RPMI7951 (cell line): ENCODE results near the gene GIPR. TPM values are rescaled to one million over a fixed set of nuclear protein-coding genes. Genes with fewer than 3 reads are reported as not detected.
A peak's percentile ranks its signal among the peaks of the same experiment; 100 is the strongest.
"Not testable (repeated sequence)": the region's sequence is repeated elsewhere in the genome, so short reads cannot be mapped to it uniquely, and the experiment has no call there.

Experiments
- DNase-seq: peaks from one replicate; pipeline ENCODE4 v3.0.0-alpha.2; 2012; ENCODE audit warnings: low read depth
- total RNA-seq: library from RNA; depleted of rRNA; stranded (reverse); fragments of >200 nt; shearing (Covaris generic); gene quantifications from 2 replicates; pipeline ENCODE4 v1.2.3, GENCODE V29; 2014

GIPR gene
- total RNA-seq, 1 experiment from 2014 or later, result not detected

DNA sequence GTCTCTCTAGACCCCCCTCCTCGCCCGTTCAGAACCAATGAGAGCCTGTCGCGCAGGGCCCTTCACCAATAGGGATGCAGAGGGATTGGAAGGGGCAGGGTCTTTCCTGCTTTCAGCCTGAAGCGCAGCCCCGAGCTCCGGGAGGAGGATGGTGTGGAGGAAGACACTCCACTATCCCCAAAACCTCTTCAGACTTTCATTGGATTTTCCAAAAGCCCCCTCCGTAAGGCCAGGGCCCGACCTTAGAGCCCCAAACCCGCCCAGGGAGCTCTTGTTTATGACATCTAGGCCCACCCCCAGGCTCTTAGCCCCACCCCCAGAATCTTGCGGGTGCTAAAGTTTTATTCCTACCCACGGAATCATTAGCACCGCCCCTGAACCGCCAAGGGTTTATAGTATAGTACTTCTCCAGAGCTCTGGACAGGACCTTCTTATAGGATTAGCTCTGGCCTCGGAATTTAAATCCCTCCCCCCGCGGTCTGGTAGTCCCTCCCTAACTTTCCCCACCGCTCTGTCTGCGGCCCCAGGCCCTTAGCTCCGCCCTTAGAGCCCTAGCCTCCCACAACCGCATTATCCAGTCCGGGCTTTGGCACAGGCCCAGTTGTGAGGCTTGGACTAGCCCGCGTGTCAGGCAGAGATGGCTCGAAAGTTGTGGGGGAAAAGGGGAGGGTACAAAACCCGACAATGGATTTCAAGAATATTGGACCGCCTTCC lies 22.2 kb upstream of the GIPR start:
- peak; percentile 89 for DNase-seq

DNA sequence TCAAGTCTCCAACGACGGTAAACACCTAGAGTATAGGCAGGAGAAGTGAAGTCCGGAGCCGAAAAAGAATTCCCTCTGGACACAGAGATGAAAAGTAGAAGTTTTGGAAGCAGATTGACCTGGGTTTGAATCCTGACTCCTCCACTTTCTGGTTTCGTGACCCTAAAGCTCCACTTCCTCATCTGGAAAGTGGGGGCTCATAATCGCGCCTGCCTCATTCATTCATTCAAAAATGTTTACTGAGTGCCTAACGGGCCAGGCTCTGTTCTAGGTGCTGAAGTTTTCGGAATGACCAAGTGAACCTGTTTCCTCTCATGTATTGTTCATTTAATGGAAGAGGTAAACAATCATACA lies 21.7 kb upstream of the GIPR start:
- no peak for DNase-seq

DNA sequence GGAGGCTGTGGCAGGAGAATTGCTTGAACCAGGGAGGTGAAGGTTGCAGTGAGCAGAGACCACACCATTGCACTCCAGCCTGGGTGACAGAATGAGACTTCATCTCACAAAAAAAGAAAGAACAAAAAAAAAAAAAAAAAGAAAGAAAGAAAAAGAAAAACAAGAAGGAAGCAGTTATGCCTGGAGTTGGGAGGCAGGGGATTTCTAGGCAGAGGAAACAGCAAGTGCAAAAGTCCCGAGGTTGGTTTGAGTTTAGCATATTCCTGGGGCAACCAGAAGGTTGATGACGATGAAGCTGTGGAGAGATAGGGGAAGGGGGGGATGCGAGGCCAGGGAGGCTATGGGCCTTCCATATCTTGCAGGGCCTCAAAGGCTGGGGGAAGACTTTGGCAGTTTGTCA lies 17.3 kb upstream of the GIPR start:
- no peak for DNase-seq

DNA sequence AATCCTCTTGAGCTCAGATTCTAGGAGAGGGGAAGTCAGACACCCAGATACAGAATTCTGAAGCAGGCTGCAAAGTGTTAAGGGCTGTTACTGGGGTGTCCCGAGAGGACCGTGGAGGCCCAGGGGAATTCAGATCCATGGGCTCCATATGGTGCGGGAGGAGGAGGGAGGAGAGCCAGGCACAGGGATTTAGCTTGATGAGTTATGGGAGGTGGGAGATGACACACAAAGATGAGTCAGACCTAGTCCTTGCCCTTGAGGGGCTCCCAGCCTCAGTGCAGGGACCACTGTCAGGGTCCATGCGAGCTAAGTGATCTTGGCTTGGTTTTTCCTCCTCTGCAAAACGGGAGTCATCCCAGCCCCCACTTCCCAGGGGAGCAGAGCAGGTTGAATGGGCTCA lies 14.4 kb upstream of the GIPR start:
- no peak for DNase-seq

DNA sequence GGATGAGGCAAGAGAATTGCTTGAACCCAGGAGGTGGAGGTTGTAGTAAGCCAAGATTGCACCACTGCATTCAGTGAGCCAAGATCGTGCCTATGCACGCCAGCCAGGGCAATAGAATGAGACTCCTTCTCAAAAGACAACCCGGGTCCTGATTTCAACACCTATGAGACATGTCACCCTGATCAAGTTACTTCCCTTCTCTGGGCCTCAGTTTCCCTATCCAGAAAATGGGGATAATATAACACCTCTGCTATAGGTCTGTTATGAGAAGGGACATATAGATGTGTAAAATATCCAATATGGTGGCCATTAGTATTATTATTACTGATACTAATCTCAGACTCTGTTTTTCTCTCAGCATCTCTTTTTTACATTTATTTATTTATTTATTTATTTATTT lies 12.9 kb upstream of the GIPR start:
- no peak for DNase-seq

DNA sequence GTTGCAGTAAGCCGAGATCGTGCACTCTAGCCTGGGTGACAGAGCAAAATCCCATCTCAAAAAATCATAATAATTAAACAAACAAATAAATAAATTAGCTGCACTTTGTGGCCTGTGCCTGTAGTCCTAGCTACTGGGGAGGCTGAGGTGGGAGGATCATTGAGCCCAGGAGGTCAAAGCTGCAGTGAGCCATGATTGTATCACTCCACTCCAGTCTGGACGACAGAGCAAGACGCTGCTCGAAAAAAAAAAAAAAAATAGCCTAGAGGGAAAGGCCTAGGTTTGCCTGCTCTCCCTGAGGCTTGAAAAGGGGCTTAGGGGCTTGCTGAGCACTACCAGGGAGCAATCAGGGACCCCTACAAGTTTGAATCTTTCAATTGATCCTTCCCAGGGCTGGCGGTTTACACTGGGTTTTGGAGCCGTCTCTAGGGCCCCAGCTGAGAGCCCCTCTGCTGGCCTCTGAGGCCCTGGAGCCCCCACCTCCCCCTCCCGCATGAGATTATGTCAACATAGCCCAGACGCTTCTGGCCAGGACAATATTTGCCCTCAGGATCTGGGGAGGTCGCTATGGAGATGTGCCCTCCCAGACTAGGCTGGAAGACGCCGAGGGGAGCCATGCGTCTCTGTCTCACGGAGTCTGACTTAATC lies 10.4 kb upstream of the GIPR start:
- DNase-seq, result no peak

DNA sequence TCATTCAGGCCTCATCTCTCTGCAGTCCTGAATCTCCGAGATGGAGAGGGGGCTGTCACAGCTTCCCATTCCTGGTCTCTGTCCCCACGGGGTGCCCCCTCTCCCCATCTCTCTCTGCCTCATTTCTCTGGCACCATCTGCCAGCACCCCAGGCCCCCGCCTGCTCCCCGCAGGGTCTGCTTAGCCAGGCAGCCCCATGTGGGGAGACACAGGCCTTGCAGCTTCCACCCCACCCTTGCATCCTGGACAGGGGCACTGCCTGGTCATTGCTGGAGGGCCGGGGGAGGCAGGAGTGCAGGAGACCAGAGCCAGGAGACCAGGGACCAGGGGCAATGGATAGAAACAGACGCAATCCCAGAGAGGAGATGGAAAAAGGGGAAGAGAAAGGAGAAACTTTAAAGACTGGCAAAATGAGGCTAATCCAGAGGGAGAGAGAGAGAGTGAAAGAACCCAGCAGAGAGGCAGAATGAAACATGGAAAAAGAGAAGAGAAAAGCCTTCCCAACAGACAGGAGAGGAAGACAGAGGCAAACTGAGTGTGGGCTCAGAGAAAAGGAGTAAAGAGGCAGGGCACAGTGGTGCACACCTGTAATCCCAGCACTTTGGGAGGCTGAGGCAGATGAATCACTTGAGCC lies 8.8 kb upstream of the GIPR start:
- no peak for DNase-seq

DNA sequence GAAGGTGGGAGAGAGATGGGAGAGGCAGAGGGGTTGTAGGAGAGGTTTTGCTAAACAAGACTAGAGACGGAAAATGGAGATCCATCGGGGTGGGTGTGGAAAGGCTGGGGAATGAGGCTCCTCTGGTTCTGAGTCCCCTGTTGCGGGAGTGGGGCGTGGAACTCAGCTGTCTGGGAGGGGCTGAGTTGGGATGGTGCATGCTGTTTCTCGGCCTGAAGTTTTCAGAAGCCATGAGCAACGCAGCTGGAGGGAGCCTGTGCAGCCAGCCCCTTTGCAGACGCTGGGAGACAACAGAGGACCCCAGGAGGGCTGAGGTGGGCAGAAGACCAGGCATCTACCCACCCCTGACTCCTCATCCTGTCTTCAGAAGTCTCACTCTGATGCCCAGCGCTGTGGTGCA lies 7.4 kb upstream of the GIPR start:
- DNase-seq, result no peak

DNA sequence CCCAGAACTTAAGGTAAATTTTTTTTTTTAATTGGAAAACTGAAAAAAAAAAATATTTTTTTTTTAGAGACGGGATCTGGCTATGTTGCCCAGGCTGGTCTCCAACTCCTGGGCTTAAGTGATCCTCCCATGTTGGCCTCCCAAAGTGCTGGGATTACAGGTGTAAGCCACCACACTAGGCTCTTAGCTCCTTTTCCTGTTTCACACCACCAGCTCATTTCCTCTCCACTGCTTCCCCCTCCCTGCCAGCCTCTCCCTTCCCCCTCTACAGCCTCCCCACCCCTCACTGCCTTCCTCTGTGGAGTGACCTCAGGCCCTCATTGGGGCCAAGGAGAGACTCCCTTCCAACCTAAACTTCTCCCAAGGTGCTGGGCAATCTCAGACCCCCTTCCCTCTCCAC lies 4.2 kb upstream of the GIPR start:
- DNase-seq, result no peak

DNA sequence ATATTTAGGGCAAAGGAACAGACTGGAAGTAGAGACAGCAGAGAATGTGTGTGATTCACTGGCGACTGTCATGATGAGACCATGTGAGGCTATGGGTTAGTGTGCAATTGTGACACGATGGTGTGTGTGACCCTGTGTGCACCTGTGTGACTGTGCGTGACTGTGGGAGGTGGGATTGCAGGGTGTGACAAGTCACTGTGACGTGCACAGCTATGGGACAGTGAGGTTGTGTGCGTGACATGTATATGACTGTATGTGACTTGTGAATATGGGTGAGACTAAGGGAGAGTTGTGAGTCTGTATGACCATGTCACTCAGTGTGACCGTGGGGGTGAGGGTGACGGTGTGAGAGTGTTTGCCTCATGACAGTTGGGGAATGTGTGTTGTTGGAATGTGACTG lies 3.4 kb upstream of the GIPR start:
- no peak for DNase-seq

DNA sequence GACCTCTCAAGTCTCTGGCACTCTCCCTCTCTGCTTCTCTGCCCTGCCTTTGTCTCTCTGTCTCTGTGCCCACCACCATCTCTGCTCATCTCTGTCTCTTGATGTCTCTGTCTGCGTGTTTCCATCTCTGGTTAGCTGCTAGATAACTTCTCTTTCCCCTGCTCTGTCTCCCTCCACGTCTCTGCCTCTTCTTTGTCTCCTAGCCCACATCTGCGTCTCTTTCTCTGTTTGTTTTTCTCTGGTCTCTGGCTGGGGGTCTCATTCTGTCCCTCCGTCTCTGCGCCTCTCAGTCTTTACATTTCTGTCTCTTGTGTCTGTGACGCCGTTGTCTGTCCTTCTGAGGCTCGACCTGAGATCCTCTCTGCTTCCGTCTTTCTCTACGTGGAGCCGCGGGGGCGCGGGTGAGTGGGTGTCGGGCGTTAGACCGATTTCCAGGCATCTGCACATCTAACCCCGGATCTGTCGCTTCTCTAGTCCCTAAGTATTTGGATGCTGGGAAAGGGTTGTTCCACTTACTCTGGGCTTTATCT lies 386 bp downstream of the GIPR start:
- DNase-seq, result no peak

DNA sequence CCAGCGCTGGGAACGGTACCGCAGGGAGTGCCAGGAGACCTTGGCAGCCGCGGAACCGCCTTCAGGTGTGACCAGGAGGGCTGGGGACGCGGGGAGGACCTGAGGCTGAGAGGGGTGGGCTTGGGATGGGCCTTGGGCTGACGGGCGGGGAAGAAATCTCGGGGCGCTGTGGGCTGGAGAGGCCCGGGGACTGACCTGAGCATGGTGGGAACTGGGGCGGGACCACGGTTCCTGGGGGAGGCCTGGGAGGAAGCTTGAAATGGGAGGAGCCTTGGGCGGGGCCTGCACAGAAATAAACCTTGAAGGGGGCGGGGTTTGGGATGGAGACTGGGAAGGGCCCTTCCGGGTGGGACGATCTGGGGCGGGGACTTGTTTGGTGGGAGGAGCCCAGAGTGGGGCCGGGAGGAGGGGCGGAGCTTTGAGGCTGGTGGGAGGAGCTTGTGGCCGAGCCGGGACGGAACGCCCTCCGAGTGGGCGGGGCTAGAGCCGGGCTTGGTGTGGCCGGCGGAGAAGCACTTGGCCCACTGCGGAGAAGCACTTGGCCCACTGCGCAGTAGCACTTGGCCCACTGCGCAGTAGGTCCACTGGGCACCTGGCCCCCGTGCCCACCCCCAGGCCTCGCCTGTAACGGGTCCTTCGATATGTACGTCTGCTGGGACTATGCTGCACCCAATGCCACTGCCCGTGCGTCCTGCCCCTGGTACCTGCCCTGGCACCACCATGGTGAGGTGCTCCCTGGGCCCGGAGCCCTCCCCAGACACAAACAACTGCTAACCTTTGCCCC lies 2.8 kb downstream of the GIPR start:
- DNase-seq, result no peak

DNA sequence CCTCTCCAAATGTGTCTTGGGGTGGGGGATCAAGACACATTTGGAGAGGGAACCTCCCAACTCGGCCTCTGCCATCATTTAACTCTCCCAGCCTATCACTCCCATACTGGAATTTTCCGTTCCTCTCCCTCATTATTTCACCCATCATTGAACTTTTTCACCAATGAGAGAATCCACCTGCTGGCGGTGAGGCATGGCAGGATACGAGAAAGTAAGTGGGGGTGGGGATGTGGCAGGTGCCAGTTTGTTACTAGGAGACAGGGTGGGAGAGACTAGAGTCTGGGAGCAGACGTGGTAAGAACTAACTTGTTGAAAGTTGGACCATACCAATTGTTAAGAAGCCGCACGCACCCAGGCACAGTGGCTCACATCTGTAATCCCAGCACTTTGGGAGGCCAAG lies 6.9 kb downstream of the GIPR start:
- DNase-seq, result no peak

DNA sequence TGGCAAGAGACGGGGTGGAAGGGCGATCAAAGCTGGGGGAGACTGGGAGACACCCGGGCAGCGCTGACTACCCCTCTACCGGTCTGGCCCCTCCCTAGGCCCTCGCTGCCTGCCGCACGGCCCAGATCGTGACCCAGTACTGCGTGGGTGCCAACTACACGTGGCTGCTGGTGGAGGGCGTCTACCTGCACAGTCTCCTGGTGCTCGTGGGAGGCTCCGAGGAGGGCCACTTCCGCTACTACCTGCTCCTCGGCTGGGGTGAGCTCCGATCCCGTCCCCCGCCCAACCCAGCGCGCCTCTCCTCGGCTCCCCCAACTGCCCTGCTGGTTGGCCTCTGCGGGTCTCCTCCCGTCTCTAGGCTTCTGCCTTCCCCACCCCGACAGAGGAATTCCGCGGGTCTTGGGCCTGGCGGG lies 8.8 kb downstream of the GIPR start:
- DNase-seq, result no peak

DNA sequence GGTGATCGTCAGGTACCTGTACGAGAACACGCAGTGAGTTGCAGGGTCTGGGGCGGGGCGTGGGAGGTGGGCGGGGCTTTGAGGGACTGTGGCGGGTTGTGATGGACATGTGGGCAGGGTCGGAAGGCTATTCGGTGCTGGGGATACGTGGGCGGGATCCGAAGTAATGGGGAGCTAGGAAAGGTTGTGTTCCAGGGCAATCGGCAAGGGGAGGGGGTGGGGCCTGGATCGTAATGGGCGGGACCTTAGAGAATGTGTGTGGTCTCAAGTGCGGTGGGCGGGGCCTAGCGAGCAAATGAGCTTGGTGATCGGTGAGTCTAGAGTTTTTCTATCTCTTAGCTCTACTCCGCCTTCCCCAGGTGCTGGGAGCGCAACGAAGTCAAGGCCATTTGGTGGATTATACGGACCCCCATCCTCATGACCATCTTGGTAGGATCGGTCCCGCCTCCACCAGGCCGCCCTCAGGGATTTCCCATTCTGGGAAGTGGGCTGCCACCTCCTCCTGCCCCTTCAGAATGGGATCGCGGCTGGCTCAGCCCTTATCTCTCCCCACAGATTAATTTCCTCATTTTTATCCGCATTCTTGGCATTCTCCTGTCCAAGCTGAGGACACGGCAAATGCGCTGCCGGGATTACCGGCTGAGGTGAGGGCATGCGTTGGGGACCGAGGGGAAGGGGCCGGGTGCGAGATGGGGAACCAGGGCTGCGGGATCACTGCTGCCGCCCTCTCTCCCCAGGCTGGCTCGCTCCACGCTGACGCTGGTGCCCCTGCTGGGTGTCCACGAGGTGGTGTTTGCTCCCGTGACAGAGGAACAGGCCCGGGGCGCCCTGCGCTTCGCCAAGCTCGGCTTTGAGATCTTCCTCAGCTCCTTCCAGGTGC lies 9.6 kb downstream of the GIPR start:
- no peak for DNase-seq

DNA sequence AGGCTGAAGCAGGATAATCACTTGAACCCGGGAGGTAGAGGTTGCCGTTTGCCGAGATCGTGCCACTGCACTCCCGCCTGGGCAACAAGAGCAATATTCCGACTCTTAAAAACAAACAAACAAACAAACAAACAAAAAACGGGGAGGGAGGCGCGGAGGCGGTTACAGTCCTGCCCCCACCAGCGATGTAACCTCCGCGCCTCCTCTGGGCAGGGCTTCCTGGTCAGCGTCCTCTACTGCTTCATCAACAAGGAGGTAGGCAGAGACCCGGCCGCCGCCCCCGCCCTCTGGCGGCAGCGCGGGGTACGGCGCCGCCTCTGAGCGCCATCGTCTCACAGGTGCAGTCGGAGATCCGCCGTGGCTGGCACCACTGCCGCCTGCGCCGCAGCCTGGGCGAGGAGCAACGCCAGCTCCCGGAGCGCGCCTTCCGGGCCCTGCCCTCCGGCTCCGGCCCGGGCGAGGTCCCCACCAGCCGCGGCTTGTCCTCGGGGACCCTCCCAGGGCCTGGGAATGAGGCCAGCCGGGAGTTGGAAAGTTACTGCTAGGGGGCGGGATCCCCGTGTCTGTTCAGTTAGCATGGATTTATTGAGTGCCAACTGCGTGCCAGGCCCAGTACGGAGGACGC lies 13.5 kb downstream of the GIPR start:
- peak; percentile 83 for DNase-seq

DNA sequence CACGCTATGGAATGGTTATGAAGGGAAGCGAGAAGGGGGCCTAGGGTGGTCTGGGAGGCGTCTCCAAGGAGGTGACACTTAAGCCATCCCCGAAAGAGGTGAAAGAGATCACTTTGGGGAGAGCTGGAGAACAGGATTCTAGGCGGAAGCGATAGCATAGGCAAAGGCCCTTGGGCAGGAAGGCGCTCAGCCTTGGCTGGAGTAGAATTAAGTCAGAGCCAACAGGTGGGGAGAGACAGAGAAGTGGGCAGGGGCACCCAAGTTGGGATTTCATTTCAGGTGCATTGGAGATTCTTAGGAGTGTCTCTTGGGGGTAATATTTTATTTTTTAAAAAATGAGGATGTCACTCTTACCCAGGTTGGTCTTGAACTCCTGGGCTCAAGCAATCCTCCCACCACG lies 14.1 kb downstream of the GIPR start:
- DNase-seq, result no peak

DNA sequence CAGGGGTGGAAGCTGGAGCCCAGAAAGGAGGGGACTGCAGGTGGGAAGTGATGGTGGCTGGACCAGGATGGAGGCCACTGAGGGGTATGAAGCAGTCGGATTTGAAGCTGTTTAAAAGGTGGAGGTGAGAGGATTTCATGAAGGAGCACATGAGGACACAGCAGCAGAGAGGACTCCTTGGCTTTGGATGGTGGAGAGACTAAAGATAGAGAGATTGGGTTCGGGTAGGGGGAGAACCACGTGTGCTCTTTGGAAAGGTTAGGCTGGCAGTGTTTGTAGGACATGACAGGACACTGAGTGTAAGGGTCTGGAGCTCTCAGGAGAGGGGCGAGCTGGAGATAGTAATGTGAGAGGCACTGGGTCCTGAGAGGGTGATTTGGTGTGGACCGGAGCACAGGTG lies 14.9 kb downstream of the GIPR start:
- DNase-seq, result no peak

DNA sequence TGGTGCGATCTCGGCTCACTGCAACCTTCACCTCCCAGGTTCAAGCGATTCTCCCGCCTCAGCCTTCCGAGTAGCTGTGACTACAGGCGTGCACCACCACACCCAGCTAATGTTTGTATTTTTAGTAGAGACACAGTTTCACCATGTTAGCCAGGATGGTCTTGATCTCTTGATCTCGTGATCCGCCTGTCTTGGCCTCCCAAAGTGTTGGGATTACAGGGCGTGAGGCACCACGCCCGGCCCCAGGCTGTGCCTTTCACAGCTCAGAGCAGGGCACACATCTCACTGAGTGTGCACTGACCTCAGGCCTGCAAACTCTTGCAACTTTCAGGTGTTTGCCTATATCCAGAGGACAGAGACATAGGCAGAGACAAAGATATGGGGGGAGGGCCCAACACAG lies 17.0 kb downstream of the GIPR start:
- not testable (repeated sequence) for DNase-seq

DNA sequence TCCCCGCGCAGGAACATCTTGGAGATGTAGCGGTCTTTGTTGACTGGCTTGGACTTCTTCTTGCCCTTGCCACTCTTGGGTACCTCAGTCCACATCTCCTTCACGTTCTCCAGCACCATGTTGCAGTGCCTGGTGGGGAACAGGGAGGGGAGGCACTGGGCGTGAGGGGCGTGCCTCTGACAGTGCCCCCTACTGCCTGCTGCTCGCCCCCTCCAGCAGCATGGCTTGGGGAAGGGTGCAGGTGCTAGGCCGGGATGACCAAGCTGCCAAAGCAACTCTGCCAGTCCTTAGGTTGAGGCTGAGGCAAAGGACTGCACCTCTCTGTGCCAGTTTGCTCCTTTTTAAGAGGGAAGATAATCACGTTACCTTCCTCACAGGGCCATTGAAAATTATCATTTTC lies 19.6 kb downstream of the GIPR start:
- no peak for DNase-seq
